NB4 (cell line): ENCODE measurements around the gene MEN1.

Experiments used
- POLR2A ChIP-seq: IDR thresholded peaks from 2 replicates; pipeline ENCODE4 v1.6.1; 2011; ENCODE audit warnings: mild to moderate bottlenecking; ENCODE audit not compliant: insufficient read length; ENCODE audit errors: extremely low read depth
- TF ChIP-seq, protein P1 (sequence below): IDR thresholded peaks from one replicate; pipeline ENCODE4 v1.5.1; 2012; ENCODE audit warnings: low read depth, low read length

- TF ChIP-seq, protein P1, sequence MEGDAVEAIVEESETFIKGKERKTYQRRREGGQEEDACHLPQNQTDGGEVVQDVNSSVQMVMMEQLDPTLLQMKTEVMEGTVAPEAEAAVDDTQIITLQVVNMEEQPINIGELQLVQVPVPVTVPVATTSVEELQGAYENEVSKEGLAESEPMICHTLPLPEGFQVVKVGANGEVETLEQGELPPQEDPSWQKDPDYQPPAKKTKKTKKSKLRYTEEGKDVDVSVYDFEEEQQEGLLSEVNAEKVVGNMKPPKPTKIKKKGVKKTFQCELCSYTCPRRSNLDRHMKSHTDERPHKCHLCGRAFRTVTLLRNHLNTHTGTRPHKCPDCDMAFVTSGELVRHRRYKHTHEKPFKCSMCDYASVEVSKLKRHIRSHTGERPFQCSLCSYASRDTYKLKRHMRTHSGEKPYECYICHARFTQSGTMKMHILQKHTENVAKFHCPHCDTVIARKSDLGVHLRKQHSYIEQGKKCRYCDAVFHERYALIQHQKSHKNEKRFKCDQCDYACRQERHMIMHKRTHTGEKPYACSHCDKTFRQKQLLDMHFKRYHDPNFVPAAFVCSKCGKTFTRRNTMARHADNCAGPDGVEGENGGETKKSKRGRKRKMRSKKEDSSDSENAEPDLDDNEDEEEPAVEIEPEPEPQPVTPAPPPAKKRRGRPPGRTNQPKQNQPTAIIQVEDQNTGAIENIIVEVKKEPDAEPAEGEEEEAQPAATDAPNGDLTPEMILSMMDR: no peak
- TF ChIP-seq POLR2A: no peak
Observed at GRCh38 chr11:64829536-64830251, 19.3 kb upstream of the MEN1 start.
